Fibroblast of gingiva (primary cell): ENCODE data around the gene TK1.

ENCODE experiments used
- DNase-seq: peaks from one replicate; pipeline ENCODE4 v3.0.0-alpha.2; 2011; ENCODE audit warnings: low read depth

TK1 gene

DNA sequence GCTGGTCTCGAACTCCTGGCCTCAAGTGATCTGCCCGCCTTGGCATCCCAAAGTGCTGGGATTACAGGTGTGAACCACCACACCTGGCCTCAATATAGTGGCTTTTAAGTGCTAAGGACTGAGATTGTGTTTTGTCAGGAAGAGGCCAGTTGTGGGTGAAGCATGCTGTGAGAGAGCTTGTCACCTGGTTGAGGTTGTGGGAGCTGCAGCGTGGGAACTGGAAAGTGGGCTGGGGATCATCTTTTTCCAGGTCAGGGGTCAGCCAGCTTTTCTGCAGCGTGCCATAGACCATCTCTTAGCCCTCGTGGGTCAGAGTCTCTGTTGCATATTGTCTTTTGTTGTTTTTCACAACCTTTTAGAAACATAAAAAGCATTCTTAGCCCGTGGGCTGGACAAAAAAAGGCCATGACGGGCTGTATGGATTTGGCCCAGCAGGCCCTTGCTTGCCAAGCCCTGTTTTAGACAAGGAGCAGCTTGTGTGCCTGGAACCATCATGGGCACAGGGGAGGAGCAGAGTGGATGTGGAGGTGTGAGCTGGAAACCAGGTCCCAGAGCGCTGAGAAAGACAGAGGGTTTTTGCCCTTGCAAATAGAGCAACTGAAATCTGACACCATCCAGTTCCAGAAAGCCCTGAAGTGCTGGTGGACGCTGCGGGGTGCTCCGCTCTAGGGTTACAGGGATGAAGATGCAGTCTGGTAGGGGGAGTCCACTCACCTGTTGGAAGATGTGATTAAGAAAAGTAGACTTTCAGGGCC lies 32.7 kb upstream of the TK1 start:
- no peak for DNase-seq

DNA sequence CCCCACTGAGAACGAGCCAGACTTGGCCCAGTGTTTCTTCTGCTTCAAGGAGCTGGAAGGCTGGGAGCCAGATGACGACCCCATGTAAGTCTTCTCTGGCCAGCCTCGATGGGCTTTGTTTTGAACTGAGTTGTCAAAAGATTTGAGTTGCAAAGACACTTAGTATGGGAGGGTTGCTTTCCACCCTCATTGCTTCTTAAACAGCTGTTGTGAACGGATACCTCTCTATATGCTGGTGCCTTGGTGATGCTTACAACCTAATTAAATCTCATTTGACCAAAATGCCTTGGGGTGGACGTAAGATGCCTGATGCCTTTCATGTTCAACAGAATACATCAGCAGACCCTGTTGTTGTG lies 27.8 kb upstream of the TK1 start:
- DNase-seq: no peak

DNA sequence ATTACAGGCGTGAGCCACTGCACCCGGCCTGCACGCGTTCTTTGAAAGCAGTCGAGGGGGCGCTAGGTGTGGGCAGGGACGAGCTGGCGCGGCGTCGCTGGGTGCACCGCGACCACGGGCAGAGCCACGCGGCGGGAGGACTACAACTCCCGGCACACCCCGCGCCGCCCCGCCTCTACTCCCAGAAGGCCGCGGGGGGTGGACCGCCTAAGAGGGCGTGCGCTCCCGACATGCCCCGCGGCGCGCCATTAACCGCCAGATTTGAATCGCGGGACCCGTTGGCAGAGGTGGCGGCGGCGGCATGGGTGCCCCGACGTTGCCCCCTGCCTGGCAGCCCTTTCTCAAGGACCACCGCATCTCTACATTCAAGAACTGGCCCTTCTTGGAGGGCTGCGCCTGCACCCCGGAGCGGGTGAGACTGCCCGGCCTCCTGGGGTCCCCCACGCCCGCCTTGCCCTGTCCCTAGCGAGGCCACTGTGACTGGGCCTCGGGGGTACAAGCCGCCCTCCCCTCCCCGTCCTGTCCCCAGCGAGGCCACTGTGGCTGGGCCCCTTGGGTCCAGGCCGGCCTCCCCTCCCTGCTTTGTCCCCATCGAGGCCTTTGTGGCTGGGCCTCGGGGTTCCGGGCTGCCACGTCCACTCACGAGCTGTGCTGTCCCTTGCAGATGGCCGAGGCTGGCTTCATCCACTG lies 27.3 kb upstream of the TK1 start, which contains the start of gene BIRC5:
TSS of gene BIRC5 (plus strand) at position 238 of the 690 bp plus-strand sequence. CDS start at position 302, 64 bp downstream.
- peak; percentile 80 for DNase-seq

DNA sequence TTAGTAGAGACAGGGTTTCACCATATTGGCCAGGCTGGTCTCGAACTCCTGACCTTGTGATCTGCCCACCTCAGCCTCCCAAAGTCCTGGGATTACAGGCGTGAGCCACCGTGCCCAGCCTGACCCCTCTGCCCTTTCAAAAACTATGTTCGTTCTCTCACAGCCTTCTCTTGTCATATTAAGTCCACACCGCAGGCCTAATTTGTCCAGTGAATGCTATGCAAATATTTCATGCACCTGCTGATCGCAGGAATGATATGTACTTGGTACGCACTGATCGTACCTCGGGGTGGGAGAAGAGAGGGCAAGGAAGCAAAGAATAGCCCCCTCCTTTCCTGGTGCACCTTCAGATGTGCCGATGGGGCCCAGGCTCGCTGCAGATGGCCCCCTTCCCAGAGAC lies 24.2 kb upstream of the TK1 start:
- no peak for DNase-seq

DNA sequence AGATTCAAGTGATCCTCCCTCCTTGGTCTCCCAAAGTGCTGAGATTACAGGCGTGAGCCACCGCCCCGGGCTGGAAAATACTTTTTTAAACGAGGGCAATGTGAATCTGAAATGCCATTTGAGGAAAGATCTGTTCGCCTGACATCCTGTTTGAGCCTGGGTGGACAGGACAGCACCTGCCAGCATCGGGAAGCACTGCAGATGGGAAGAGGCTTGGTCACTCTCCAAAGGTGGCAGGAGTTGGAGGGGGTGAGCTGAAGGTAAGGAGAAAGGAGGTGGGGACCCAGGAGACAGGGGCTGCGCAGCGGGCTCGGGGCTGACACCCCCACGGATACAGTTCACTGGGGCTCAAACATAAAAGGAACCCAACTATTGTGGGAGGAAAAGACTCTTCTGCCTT lies 23.3 kb upstream of the TK1 start:
- DNase-seq: no peak

DNA sequence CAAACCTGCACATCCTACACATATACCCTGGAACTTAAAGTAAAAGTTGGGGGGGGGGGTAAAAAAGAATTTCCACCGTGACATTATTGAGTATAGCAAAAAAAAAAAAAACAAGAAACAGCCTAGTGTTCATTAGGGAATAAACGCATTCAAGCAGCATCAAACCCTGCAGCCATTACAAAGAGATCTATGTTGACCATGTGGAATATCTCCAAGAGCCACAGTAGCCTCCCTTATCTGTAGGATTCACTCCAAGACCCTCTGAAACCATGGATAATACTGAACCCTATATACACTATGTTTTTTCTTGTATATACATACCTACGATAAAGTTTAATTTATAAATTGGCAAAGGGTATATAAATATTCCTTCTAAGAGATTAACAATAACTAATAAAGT lies 21.6 kb upstream of the TK1 start:
- DNase-seq: no peak

DNA sequence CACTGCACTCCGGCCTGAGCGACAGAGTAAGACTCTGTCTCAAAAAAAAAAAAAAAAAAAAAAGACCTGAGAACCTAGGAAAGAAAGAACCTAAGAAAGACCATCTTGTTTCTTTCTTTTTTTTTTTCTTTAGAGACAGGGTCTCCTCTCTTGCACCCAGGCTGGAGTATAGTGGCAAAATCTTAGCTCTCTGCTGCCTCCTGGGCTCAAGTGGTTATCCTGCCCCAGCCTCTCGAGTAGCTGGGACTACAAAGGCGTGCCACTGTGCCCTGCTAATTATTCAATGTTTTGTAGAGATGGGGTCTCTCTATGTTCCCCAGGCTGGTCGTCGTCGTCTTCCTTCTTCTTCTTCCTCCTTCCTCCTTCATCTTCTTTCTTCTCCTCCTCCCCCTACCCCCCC lies 19.4 kb upstream of the TK1 start:
- DNase-seq: no peak

DNA sequence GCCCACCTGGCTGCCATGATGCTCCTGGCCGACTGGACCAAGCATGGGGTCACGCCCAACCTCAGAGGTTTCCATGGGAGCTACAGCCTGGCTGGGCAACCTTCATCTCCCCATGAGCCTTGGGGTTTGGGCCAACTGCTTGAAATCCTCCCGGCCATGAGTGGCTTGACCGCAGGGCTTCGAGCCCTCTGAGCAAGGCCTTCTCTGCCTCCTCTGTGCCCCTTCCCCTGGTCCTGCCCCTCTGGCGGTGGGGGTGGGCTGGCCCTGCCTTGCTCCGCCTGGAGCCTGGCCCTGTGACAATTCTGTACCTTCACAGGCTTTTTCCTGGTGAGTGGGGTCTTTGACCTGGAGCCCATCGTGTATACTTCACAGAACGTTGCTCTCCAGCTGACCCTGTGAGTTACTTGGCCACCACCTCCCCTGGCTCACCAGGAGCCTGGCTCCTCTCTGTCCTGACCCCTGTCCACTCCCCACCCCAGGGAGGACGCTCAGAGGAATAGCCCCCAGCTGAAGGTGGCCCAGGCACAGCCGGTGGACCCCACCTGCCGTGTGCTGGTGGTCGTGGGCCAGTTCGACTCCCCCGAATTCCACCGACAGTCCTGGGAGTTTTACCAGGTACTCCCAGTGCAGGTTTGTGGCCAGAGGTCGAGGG lies 18.4 kb upstream of the TK1 start:
- DNase-seq: no peak

DNA sequence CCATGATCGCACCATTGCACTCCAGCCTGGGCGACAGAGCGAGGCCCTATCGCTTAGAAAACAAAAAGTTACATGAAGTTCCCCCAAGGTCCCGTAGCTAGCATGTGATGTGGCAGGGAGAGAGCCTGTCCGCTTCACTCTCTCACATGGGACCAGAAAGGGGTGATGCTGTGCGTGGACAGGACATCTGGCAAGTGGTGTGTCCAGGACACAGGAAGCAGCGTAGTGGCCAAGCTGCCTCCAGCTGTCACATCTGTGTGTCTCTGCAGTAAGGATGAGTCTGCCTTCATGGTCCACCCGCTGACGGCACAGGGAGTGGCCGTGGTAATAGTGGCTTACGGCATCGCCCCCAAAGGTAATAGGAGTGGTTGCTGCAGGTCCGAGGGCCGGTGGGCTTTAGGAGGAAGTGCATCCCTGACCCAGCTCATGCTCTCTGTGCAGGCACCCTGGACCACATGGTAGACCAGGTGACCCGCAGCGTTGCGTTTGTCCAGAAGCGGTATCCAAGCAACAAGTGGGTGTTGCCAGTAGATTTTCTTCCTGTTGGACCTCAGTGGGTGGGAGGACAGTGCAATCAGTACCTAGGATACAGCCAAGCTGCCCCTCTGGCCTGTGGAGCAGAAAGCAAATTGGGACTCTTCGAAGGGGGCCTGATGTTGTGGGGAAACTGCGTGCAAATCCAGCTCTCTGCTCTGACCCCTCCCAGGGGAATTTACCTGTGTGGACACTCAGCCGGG lies 17.7 kb upstream of the TK1 start:
- DNase-seq: no peak

DNA sequence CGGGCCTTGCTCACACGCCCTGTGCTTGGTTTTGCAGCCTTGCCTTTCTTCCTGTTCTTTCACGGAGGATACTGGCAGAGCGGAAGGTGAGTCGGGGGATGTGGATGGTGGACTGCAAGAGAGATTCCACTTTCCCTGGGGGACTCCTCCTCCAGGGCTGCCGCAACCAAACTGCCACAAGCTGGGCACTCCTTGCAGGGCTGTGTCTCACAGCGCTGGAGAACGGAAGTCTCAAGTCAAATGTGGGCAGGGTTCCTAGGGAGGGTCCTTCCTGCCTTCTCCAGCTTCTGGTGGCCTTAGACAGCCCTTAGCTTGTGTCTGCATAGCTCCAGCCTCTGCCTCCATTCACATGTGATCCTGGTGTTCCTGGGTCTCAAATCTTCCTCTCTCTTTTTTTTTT lies 15.8 kb upstream of the TK1 start:
- no peak for DNase-seq

DNA sequence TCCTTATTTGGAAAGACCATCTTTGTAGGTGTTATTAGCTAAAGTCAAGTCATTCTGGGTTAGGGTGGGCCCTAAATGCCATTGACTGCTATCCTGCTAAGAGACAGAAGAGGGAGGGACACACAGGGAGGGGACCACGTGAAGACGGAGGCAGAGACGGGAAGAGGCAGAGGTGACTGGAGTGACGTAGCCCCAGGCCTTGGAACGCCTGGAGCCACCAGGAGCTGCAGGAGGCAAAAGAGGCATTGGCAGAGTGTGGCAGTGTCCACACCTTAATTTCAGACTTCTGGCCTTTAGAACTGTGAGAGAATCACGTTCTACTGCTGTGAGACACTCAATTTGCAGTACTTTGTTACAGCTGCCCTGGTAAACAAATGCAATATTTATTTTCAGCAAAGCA lies 13.6 kb upstream of the TK1 start:
- DNase-seq: no peak

DNA sequence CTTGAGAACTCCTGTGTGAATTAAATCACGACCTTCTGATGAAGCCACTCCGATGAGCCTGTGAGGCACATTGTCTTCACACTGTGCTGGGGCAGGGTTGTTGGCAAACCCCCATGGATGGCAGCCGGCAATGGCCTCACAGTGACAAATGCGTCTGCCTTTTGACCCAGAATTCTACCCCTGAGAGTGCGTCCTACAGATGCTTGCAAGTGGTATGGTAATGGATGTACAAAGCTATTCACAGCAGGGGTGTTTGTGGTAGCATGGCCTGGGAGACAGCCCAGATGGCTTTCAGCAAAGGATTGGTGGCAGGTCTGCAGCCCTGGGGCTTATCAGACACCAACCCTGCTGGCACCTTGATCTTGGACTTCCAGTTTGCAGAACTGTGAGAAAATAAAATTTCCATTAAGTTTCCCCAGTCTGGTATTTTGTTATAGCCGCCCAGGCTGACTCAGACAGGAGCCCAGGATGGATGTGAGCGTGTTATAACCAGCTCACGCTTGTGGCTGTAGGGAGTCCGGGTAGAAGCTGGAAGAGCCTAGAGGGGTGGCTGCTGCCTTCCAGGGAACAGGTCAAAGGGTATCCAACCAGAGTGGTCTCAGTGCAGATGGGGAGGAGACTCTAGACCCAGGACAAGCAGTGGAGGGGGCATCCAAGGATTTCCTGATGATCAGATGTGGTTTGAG lies 10.4 kb upstream of the TK1 start:
- no peak for DNase-seq

DNA sequence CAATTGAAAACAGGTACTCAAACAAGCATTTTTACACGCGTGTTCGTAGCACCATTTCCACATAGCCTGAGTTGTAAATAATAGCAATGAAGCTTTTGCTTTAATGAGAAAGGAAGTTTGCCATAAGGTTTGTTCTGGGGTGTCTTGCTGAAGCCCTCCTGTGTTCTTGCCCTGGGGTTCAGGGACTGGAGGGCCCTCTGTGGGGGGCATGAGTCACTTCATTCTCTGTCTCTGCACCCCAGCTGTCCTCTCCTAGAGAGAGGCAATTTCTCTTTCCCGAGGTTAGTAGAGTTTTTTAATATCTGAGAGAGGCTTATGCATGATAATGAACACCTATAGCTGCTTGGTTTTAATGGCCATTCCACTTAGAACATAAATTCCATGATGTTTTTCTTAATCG lies 9.9 kb upstream of the TK1 start:
- no peak for DNase-seq

DNA sequence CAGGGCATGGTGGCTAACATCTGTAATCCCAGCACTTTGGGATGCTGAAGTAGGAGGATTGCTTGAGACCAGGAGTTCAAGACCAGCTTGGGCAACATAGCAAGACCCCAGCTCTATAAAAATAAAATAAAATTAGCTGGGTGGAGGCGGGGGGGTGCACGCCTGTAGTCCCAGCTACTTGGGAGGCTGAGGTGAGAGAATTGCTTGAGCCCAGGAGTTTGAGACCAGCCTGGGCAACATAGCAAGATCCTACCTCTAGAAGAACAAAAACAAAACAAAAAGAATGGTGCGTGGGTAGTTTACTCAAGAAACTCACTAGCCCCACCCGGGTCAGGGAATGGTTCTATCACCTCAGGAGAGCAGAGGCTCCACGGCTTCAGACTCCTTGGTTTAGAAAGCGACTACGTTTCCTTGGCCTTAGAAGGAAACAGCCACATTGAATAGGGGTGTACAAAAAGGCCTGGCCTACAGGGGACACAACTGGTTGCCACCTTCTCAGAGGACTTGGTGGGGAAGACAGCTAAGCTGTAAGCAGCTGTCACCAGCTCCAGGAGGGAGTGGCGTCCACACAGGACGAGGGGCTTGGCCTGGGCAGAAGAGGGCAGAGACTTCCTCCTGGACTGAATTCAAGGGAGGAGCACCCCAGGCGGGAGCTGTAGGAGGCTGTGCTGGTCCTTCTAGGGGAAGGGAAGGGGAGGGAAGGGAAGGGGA lies 716 bp downstream of the TK1 start:
- DNase-seq: peak; percentile 41

DNA sequence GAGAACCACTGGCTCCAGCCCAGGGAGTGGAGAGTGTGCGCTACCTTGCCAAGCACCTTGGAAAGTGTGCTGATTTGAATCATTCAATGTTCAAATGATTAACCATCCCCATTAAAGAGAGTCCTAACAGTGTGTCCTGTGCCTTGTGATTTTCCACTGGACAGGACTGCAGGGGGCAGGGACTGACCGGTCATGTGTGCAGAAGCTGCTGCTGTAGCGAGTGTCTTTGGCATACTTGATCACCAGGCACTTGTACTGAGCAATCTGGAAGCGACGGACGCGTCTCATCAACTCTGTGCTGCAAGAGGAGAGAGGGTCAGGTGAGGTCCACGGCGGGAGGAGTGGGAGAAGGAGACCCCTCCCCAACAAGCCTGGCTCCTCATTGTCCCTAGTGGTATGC lies 2.0 kb downstream of the TK1 start:
- no peak for DNase-seq

DNA sequence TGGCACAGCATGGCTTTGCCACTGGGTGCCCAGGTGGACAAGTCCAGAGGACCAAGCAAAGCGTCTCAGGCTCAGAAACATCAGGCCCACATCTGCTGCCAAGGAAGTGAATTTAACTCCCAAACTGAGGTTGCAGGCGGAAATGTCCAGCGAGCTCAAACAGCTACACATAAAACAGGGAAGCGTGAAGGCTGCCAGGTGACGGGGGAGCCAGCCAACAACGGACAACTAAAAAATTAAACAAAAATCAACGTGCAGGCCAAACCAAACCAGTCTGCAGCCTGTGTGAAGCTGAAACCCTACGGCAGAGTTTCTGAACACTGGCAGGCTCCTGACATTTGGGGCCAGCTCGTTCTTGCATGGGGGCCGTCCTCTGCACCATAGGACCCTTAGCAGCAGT lies 2.5 kb downstream of the TK1 start:
- DNase-seq: no peak

DNA sequence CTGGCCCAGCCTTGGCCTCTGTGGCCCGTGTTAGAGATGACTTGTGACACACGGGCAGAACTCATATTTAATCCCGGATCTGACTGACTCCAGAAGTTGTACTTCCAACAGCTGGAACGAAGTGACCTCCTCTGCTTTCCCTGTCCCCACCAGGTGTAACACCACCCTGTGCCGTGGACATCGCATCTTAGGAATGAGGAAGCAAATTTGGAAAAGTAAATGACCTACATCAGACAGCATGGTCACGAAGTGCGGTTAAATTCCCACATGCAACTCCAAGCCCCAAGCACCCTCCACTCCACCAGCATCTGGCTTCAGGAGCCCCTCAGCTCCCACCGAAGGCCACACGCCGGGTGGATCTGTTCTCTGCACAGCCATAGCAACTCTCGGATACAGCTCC lies 2.9 kb downstream of the TK1 start:
- no peak for DNase-seq

DNA sequence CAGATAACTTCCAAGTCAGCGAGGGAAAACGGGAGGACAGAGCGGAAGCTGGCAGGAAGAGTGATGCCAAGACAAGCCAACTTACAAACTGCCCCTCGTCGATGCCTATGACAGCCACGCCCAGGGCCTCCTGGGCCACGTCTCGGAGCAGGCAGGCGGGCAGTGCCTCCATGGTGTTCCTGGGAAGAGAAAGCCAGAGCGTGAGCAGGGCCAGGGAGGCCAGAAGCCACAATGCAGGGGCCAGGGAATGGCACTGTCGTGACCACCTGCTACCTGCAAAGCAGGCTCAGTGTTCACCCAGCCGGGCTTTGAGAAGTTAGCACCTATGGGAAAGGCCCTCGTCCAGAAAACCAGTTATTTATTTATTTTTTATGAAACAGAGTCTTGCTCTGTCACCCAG lies 4.3 kb downstream of the TK1 start:
- DNase-seq: no peak

DNA sequence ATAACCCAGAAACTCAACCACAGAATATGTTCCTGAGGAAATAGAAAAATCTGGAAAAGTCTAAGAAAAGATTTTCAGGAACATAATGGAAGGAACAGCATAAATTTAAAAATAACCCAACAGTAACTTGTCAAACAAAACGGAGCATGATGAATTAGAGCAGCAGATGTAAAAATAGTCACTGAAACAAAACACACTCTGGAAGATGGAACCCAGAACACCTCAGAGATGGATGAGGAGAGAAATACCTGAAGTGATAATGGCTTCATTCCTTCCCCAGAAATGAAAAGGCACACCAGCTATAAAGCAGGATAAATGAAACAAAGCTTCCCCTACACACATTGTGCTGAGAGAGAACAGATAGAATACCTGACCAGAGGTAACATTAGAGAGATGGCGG lies 6.3 kb downstream of the TK1 start:
- no peak for DNase-seq

DNA sequence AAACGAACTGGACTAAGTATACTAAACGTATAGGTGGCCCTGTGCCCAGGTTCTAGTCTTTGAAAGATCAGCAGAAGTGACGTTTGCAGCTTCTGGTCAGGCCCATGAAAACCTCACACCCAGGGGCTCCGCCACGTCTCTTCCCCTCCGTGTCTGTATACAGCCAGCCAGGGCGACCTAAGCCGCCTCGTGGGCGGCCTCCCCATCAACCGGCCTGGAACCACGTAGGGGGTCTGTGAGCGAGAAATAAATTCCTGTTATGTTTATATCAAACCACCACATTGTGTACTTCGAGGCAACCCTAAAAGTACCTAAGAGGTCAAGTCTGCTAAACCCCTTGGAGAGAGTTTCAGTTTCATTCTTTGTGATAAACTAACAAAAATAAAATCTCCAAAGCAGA lies 6.8 kb downstream of the TK1 start:
- no peak for DNase-seq

DNA sequence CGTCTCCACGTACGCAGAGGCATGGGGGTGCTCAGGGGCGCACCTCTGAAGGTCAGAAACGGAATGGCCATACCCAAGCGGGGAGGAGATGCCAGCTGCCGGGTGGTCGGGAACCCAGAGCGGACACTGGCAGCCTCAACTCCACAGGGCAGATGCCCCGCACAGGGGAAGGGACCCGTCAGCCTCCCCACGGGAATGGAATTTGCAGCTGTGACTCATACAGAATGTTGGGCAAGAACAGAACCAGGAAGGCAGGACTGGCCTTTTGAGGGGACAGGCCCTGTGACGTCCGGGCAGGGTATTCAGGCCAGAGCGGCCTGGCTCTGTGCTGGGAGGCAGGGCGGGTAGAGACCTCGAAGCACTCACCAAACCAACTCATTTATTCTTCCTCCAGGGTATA lies 7.5 kb downstream of the TK1 start:
- DNase-seq: peak; percentile 79
